HepG2 (cell line): ENCODE measurements around the gene OVOL2. TPM values are rescaled to one million over a fixed set of nuclear protein-coding genes. Genes with fewer than 3 reads are reported as not detected.

Experiments
- CCDC6 ChIP-seq: sonication (generic); formaldehyde crosslinking; IDR thresholded peaks from 2 replicates; pipeline ENCODE4 v1.8.1; 2022; ENCODE audit warnings: mild to moderate bottlenecking, missing genetic modification reagents, moderate library complexity
- DMAP1 ChIP-seq: IDR thresholded peaks from 2 replicates; pipeline ENCODE4 v1.6.1; 2016
- DNMT1 ChIP-seq: sonication (generic); formaldehyde crosslinking; IDR thresholded peaks from 2 replicates; pipeline ENCODE4 v1.5.1; 2020; ENCODE audit warnings: mild to moderate bottlenecking, missing genetic modification reagents
- EP300 ChIP-seq, 3 experiments: sonication (generic) in 1 of 3; formaldehyde crosslinking in 1 of 3; IDR thresholded peaks; 2 replicates each; pipeline versions ENCODE4 v1.5.1 to v1.6.1; 2011 to 2020; ENCODE audit warnings: low read depth in 2 of 3, low read length in 2 of 3, borderline replicate concordance in 1 of 3, improper control_type of control experiment in 1 of 3, mild to moderate bottlenecking in 1 of 3, missing genetic modification reagents in 1 of 3, moderate library complexity in 1 of 3
- FIP1L1 ChIP-seq: fragments of 200-400 bp; formaldehyde crosslinking; IDR thresholded peaks from 2 replicates; pipeline ENCODE4 v1.6.1; 2018; ENCODE audit warnings: low read depth, mild to moderate bottlenecking, low read length, moderate library complexity, borderline replicate concordance; ENCODE audit not compliant: insufficient read depth
- FOSL1 ChIP-seq: sonication (generic); formaldehyde crosslinking; IDR thresholded peaks from 2 replicates; pipeline ENCODE4 v1.9.0; 2021; ENCODE audit warnings: missing genetic modification reagents, borderline replicate concordance
- HNF4A ChIP-seq: sonication (generic); formaldehyde crosslinking; IDR thresholded peaks from 2 replicates; pipeline ENCODE4 v1.4.0; 2020; ENCODE audit warnings: missing genetic modification reagents
- IRX3 ChIP-seq: sonication (generic); formaldehyde crosslinking; IDR thresholded peaks from 2 replicates; pipeline ENCODE4 v1.8.1; 2023; ENCODE audit warnings: mild to moderate bottlenecking, low read depth, missing genetic modification reagents, borderline replicate concordance
- MED8 ChIP-seq: sonication (generic); formaldehyde crosslinking; IDR thresholded peaks from 2 replicates; pipeline ENCODE4 v1.8.1; 2023; ENCODE audit warnings: mild to moderate bottlenecking, missing genetic modification reagents; ENCODE audit not compliant: insufficient replicate concordance
- NCOR1 ChIP-seq: fragments of 200-600 bp; sonication (generic); IDR thresholded peaks from 2 replicates; pipeline ENCODE4 v1.7.0; 2017; ENCODE audit warnings: antibody characterized with exemption, low read length, borderline replicate concordance
- NFE2 ChIP-seq: sonication (generic); formaldehyde crosslinking; IDR thresholded peaks from 2 replicates; pipeline ENCODE4 v1.4.0; 2020; ENCODE audit warnings: missing genetic modification reagents
- SKI ChIP-seq: fragments of 450-650 bp; IDR thresholded peaks from one replicate; pipeline ENCODE4 v1.6.1; 2018; ENCODE audit warnings: mild to moderate bottlenecking; ENCODE audit not compliant: partially characterized antibody
- ZNF17 ChIP-seq: sonication (generic); formaldehyde crosslinking; IDR thresholded peaks from 2 replicates; pipeline ENCODE4 v1.5.0; 2020; ENCODE audit warnings: mild to moderate bottlenecking, missing genetic modification reagents
- ZNF275 ChIP-seq: sonication (generic); formaldehyde crosslinking; IDR thresholded peaks from 2 replicates; pipeline ENCODE4 v1.8.0; 2022; ENCODE audit warnings: missing genetic modification reagents, mild to moderate bottlenecking, inconsistent platforms, borderline replicate concordance
- ZNF430 ChIP-seq: sonication (generic); formaldehyde crosslinking; IDR thresholded peaks from 2 replicates; pipeline ENCODE4 v1.9.0; 2021; ENCODE audit warnings: mild to moderate bottlenecking, missing genetic modification reagents
- ZNF484 ChIP-seq: sonication (generic); formaldehyde crosslinking; IDR thresholded peaks from 2 replicates; pipeline ENCODE4 v1.5.1; 2020; ENCODE audit warnings: mild to moderate bottlenecking, low read depth, missing genetic modification reagents, borderline replicate concordance
- ZNF569 ChIP-seq: sonication (generic); formaldehyde crosslinking; IDR thresholded peaks from 2 replicates; pipeline ENCODE4 v1.5.0; 2020; ENCODE audit warnings: mild to moderate bottlenecking, missing genetic modification reagents, moderate library complexity, borderline replicate concordance
- ZNF788 ChIP-seq: sonication (generic); formaldehyde crosslinking; IDR thresholded peaks from 2 replicates; pipeline ENCODE4 v1.5.0; 2020; ENCODE audit warnings: mild to moderate bottlenecking, missing genetic modification reagents, borderline replicate concordance
- ZSCAN22 ChIP-seq: sonication (generic); formaldehyde crosslinking; IDR thresholded peaks from 2 replicates; pipeline ENCODE4 v1.4.0; 2020; ENCODE audit warnings: mild to moderate bottlenecking, missing genetic modification reagents
- polyA plus RNA-seq, 8 experiments: library from polyadenylated mRNA; depleted of rRNA in 3 of 8; stranded (reverse) in 7 of 8; unstranded in 1 of 8; fragments of >200 nt; fragmentation: Illumina TruSeq in 4 of 8; extraction: Trizol in 4 of 8; gene quantifications; 2 replicates each; pipeline versions ENCODE4 v1.2.1 to v1.2.3, GENCODE V29; 2011 to 2016; ENCODE audit warnings: low read depth in 4 of 8, missing spikeins in 1 of 8, mixed read lengths in 1 of 8; ENCODE audit not compliant: insufficient read depth in 1 of 8
- total RNA-seq, 5 experiments: library from RNA; depleted of rRNA; stranded (reverse); fragments of >200 nt; fragmentation: Illumina TruSeq; extraction: Trizol; gene quantifications; 2 replicates each; pipeline ENCODE4 v1.2.3, GENCODE V29; 2016; ENCODE audit warnings: low read depth in 1 of 5
- TF ChIP-seq, protein P1 (sequence below): sonication (generic); formaldehyde crosslinking; IDR thresholded peaks from 2 replicates; pipeline ENCODE4 v1.4.0; 2020; ENCODE audit warnings: missing genetic modification reagents, low read depth, mild to moderate bottlenecking, borderline replicate concordance
- TF ChIP-seq, protein P2 (sequence below): sonication (generic); formaldehyde crosslinking; IDR thresholded peaks from 2 replicates; pipeline ENCODE4 v1.4.0; 2020; ENCODE audit warnings: mild to moderate bottlenecking, missing genetic modification reagents
- TF ChIP-seq, protein P3 (sequence below): conservative IDR thresholded peaks from 2 replicates; pipeline ENCODE4 v1.6.1; 2018; ENCODE audit warnings: missing genetic modification reagents

Gene OVOL2
- total and polyA plus RNA-seq, 2 of the 13 experiments (the other 11 are each of a cell fraction or from before 2014, with no cell fraction given): 0.20 to 0.31 TPM

GRCh38 chr20:18056174-18057100 lies 1.3 kb downstream of the OVOL2 start (continued):
- TF ChIP-seq ZNF275 (CRISPR knock-in tag) (no peak), NCOR1 (no peak), ZNF484 (no peak), ZNF430 (CRISPR knock-in tag) (no peak), IRX3 (CRISPR knock-in tag) (no peak), SKI (no peak), ZNF17 (no peak), FIP1L1 (no peak), FOSL1 (CRISPR knock-in tag) (no peak), MED8 (no peak), ZNF788 (CRISPR knock-in tag) (no peak; the same call in 1 of the 2 replicates), HNF4A (no peak), NFE2 (no peak), DMAP1 (no peak), DNMT1 (CRISPR knock-in tag) (no peak), EP300 (IDR thresholded peaks at IDR 0.05; ENCODE audit: low read depth in 2 of 2, low read length in 2 of 2) (no peak), EP300 (CRISPR knock-in tag; IDR thresholded peaks at IDR 0.05; ENCODE audit: borderline replicate concordance) (no peak), CCDC6 (CRISPR knock-in tag) (no peak), ZSCAN22 (CRISPR knock-in tag) (no peak), ZNF569 (no peak)
- TF ChIP-seq, protein P1, sequence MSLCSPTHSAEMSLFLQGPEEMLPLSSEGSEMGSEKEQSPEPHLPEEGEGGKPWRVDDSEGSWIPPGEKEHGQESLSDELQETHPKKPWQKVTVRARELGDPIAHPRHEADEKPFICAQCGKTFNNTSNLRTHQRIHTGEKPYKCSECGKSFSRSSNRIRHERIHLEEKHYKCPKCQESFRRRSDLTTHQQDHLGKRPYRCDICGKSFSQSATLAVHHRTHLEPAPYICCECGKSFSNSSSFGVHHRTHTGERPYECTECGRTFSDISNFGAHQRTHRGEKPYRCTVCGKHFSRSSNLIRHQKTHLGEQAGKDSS (CRISPR knock-in tag): peak; percentile 37; the same call in 1 of the 2 replicates
- TF ChIP-seq, protein P2, sequence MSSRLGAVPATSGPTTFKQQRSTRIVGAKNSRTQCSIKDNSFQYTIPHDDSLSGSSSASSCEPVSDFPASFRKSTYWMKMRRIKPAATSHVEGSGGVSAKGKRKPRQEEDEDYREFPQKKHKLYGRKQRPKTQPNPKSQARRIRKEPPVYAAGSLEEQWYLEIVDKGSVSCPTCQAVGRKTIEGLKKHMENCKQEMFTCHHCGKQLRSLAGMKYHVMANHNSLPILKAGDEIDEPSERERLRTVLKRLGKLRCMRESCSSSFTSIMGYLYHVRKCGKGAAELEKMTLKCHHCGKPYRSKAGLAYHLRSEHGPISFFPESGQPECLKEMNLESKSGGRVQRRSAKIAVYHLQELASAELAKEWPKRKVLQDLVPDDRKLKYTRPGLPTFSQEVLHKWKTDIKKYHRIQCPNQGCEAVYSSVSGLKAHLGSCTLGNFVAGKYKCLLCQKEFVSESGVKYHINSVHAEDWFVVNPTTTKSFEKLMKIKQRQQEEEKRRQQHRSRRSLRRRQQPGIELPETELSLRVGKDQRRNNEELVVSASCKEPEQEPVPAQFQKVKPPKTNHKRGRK (CRISPR knock-in tag): no peak
- TF ChIP-seq, protein P3, sequence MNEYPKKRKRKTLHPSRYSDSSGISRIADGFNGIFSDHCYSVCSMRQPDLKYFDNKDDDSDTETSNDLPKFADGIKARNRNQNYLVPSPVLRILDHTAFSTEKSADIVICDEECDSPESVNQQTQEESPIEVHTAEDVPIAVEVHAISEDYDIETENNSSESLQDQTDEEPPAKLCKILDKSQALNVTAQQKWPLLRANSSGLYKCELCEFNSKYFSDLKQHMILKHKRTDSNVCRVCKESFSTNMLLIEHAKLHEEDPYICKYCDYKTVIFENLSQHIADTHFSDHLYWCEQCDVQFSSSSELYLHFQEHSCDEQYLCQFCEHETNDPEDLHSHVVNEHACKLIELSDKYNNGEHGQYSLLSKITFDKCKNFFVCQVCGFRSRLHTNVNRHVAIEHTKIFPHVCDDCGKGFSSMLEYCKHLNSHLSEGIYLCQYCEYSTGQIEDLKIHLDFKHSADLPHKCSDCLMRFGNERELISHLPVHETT: no peak
